Mucosa of rectum (tissue), 2 donors: ENCODE data around the gene SNRNP200.

Experiments used
- H3K27ac ChIP-seq, 2 donors: one replicate each; pipeline ENCODE4 v1.7.0; 2013; ENCODE audit warnings: inconsistent platforms in 2 of 2, low read depth in 2 of 2, low read length in 2 of 2
- H3K27me3 ChIP-seq, 2 donors: one replicate each; pipeline ENCODE4 v1.7.0; 2013; ENCODE audit warnings: low read length in 2 of 2; ENCODE audit not compliant: control insufficient read depth in 2 of 2, insufficient read depth in 2 of 2
- H3K36me3 ChIP-seq, 2 donors: one replicate each; pipeline ENCODE4 v1.7.0; 2013; ENCODE audit warnings: low read length in 2 of 2; ENCODE audit not compliant: control insufficient read depth in 2 of 2, insufficient read depth in 2 of 2
- H3K4me1 ChIP-seq, 2 donors: one replicate each; pipeline ENCODE4 v1.7.0; 2013; ENCODE audit warnings: low read length in 2 of 2, mild to moderate bottlenecking in 1 of 2; ENCODE audit not compliant: control insufficient read depth in 2 of 2, insufficient read depth in 2 of 2
- H3K4me3 ChIP-seq, 2 donors: one replicate each; pipeline ENCODE4 v1.7.0; 2013; ENCODE audit warnings: low read length in 2 of 2
- H3K9ac ChIP-seq, 2 donors: one replicate each; pipeline ENCODE4 v1.7.0; 2013; ENCODE audit warnings: low read length in 2 of 2, low read depth in 1 of 2, mild to moderate bottlenecking in 1 of 2
- H3K9me3 ChIP-seq, 2 donors: one replicate each; pipeline ENCODE4 v1.7.0; 2013; ENCODE audit warnings: low read length in 2 of 2; ENCODE audit not compliant: control insufficient read depth in 2 of 2
- donor health status: healthy.
- donor health status: Normal muscosa, but diverticular disease.

The SNRNP200 gene

DNA sequence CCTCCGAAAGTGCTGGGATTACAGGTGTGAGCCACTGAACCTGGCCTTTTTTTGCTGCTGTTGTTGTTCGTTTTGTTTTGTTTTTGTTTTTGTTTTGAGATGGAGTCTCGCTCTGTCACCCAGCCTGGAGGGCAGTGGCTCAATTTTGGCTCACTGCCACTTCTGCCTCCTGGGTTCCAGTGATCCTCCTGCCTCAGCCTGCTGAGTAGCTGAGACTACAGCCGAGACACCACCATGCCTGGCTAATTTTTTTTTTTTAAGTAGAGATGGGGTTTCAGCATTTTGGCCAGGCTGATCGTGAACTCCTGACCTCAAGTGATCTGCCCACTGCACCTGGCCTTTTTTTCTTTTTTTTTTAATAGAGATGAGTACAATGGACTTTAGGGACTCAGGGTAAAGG lies 61.5 kb downstream of the SNRNP200 start:
- no peak overlapping the region for H3K4me3 ChIP-seq
- H3K9ac ChIP-seq = no peak overlapping the region
- no peaks in the 10 kb centered on the region for H3K9me3 ChIP-seq
- H3K4me1 ChIP-seq = peaks cover 0 to 3% of the 10 kb centered on the region in 2 donors
- no peaks in the 10 kb centered on the region for H3K27me3 ChIP-seq
- H3K27ac ChIP-seq = no peak overlapping the region
- H3K36me3 ChIP-seq = no peaks in the 10 kb centered on the region

DNA sequence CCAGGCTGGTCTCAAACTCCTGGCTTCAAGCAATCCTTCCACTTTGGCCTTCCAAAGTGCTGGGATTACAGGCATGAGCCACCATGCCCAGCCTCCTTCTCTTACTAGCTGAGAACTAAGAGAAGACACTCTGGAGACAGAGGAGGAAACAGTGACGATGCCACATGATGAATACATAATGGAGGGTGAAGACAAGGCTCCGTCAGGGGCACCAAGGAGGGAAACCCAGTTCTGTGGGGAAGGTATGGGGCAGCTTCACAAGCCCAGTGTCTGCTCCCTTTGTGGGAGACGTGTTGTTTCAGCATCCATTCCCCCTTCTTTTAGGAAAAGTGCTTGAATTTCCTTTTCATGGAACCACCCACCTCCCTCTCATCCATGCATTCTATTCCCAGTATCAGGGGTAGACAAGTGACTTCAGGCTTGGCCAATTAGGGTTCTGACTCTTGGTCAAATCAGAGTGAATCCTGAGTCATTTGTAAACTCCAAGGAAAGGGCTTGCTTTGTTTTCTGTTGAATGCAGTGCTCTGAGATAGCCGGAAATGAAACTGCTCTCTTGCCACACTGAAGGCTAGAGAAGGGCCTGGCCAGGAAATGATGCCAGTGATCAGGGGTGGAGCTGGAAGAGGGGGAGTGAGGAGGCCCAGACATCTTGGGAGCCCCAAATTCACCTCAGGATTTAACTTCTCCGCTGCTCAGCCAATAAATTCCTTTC lies 63.3 kb downstream of the SNRNP200 start:
- Histone ChIP-seq H3K9me3 (no peaks in the 10 kb centered on the region), H3K4me3 (peak overlapping the region; percentile 2 to 43), H3K9ac (peak overlapping the region in 1 of 2 donors; percentile 31), H3K4me1 (peaks cover 0 to 3% of the 10 kb centered on the region in 2 donors), H3K27ac (peak overlapping the region; percentile 66 to 73), H3K27me3 (no peaks in the 10 kb centered on the region), H3K36me3 (no peaks in the 10 kb centered on the region)

DNA sequence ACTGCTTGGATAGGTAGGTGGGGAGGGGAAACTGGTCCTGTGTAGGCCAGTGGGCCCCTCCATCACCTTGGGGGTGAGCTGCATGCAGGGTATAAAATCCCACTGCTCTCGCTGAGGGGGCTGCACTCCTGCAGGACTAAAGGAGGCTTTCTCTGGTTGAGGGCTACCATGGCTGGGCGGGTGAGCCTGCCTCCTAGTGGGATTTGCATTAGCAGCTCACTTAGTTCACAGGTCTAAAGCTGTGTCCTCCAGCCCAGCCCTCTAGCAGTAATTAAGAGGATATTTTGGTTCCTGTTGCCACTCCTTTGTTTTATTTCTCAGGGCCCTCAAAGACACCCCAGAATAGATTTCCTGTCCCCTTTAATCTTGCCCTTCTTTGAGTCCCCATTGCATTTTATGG lies 64.1 kb downstream of the SNRNP200 start:
- Histone ChIP-seq H3K4me3 (no peak overlapping the region), H3K9me3 (no peaks in the 10 kb centered on the region), H3K36me3 (peaks cover 0 to 3% of the 10 kb centered on the region in 2 donors), H3K27ac (no peak overlapping the region), H3K9ac (no peak overlapping the region), H3K27me3 (no peaks in the 10 kb centered on the region), H3K4me1 (peaks cover 0 to 3% of the 10 kb centered on the region in 2 donors)

DNA sequence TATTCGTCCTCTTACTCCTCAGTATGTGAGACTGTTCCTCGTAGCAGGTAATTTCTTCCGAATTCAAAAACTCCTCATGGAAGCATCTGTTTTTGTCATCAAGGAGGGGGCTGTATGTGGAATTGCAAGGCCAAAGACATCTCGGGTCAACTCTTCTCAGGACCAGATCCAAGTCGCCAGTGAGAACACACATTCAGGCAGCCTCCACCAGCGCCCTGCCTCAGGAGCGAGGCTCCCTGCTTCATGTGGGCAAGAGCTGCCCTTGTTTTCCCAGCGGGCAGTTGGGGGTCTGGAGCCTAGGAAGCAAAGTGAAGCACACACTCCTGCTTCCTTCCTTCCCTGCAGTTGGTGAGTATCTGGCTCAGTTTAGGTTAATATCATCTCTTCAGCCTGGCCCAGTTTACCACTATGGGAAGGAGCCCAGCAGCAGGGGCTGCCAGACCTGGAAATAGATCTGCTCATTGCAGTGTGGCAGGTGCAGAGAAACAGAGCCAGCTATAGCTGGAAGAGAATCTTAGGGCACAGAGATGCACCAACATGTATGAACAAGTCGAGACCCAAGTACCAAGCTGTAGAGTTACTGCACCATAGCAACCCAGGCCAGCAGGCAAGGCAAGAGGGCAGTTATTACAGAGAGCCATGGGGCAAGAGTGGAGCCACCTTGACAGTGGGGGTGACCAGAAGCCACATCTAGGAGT lies 64.9 kb downstream of the SNRNP200 start:
- peaks cover 0 to 5% of the 10 kb centered on the region in 2 donors for H3K36me3 ChIP-seq
- no peaks in the 10 kb centered on the region for H3K9me3 ChIP-seq
- no peak overlapping the region for H3K9ac ChIP-seq
- no peak overlapping the region for H3K4me3 ChIP-seq
- no peaks in the 10 kb centered on the region for H3K27me3 ChIP-seq
- no peak overlapping the region for H3K27ac ChIP-seq
- peaks cover 0 to 3% of the 10 kb centered on the region in 2 donors for H3K4me1 ChIP-seq

DNA sequence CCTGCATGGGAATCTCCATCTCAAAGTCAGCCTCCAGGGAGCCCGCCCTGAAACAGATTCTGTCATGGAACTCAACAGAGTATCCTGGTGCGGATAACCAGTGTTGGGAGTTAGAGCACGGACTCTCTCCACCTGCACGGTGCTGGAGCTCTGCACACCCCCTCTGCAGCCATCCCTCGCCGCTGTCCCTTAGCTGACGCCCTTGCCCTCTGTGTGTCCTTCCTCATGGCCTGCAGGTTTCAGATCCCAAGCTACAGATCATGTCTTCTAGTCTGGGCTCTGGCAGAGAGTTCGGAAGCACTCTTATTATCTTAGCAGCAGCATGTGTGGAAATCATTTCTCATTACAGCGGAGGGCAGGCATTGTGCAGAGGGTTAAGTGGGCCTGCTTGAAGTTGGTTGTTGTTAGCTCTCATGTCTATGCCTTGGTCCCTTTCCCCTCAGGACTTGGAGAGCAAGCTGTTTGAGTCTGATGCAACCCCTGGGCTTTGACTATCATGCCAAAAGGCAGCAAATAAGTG lies 65.5 kb downstream of the SNRNP200 start:
- peaks cover 0 to 5% of the 10 kb centered on the region in 2 donors for H3K36me3 ChIP-seq
- H3K4me1 ChIP-seq = peaks cover 0 to 3% of the 10 kb centered on the region in 2 donors

DNA sequence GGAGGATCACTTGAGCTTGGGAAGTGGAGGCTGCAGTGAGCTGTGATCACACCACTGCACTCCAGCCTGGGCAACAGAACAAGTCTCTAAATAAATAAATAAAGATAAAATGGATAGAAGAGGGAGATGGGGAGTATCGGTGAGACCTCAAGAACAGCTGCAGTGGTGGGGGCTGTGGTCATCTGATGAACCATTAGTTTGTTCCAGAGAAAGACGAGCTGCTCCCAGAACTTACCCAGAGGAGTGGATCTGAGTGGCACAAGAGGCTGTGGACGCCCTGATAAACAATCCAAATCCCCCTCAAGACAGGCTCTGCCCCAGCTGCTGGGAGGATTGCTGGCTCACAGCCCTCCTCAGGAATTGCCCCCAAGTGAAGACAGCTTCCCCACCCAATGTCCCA lies 66.3 kb downstream of the SNRNP200 start:
- no peaks in the 10 kb centered on the region for H3K9me3 ChIP-seq
- H3K27ac ChIP-seq = no peak overlapping the region

More for the DNA sequence above, 65.5 kb downstream of the SNRNP200 start:
- H3K9me3 ChIP-seq = no peaks in the 10 kb centered on the region
- no peak overlapping the region for H3K9ac ChIP-seq
- no peak overlapping the region for H3K4me3 ChIP-seq
- H3K27me3 ChIP-seq = no peaks in the 10 kb centered on the region
- H3K27ac ChIP-seq = no peak overlapping the region

DNA sequence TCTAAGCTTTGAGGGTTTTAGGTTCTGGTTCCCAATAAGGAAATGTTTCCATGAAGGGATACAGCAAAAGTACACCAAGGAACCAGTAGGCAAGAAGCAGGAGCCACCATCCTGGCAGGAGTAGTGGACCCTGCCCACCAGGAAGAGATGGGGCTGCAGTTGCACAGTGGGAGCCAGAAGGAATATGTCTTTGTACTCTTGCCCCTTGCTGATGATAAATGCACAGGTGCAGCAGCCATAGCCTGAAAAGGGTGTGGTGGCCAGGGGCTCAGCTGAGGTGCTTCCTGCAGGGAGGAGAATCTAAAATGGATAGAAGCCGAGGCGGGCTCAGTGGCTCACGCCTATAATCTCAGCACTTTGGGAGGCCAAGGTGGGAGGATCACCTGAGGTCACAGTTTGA lies 67.1 kb downstream of the SNRNP200 start:
- Histone ChIP-seq H3K27me3 (no peaks in the 10 kb centered on the region), H3K4me1 (peaks cover 0 to 3% of the 10 kb centered on the region in 2 donors), H3K36me3 (peaks cover 0 to 5% of the 10 kb centered on the region in 2 donors), H3K9ac (no peak overlapping the region), H3K4me3 (no peak overlapping the region), H3K9me3 (no peaks in the 10 kb centered on the region), H3K27ac (no peak overlapping the region)

More for the DNA sequence above, 66.3 kb downstream of the SNRNP200 start:
- Histone ChIP-seq H3K4me3 (no peak overlapping the region), H3K9ac (no peak overlapping the region), H3K36me3 (peaks cover 0 to 5% of the 10 kb centered on the region in 2 donors), H3K4me1 (peaks cover 0 to 3% of the 10 kb centered on the region in 2 donors), H3K27me3 (no peaks in the 10 kb centered on the region)

DNA sequence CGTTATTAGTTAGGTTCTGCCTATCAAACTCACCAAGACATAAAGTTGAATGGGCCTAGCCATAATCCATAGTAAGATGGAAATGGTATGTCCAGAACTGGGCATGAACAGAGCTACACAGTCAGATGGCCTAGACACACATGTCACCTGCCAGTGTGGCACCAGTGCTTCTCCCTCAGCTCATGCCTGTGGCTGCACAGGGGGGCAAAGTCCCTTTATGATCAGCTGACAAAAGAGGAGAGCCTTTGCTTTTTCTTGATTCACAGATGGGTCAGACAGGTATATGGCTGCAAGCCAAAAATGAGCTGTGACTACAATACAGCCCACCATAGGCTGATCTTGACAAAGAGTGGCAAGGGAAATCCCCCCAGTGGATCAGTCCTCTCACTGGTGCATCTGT lies 68.5 kb downstream of the SNRNP200 start:
- Histone ChIP-seq H3K4me1 (peaks cover 0 to 3% of the 10 kb centered on the region in 2 donors), H3K9me3 (no peaks in the 10 kb centered on the region), H3K4me3 (no peak overlapping the region), H3K27ac (no peak overlapping the region), H3K36me3 (peaks cover 0 to 5% of the 10 kb centered on the region in 2 donors), H3K9ac (no peak overlapping the region), H3K27me3 (no peaks in the 10 kb centered on the region)

DNA sequence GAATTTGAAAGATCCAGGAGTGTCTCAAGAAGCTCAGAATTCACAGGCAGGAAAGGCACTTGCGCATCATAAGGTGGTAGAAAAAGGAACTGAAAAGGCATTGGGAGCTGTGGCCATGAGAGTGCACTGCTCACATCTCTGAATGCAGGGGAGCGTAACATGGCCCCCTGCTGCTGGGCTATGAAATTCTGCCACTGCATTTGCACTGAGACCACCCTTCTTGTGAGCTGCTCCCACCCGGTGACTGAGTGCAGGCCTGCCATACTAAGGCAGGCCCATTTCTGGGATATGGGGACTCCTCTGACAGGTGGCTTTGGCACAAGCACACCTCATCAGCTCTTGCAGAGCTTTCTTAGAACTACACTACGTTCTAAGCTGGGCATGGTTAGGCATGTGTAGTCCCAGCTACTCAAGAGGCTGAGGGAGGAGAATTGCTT lies 71.4 kb downstream of the SNRNP200 start:
- no peaks in the 10 kb centered on the region for H3K4me1 ChIP-seq
- H3K27ac ChIP-seq = no peak overlapping the region
- H3K27me3 ChIP-seq = no peaks in the 10 kb centered on the region
- H3K36me3 ChIP-seq = peaks cover 0 to 5% of the 10 kb centered on the region in 2 donors
- no peak overlapping the region for H3K4me3 ChIP-seq
- H3K9ac ChIP-seq = no peak overlapping the region
- no peaks in the 10 kb centered on the region for H3K9me3 ChIP-seq

DNA sequence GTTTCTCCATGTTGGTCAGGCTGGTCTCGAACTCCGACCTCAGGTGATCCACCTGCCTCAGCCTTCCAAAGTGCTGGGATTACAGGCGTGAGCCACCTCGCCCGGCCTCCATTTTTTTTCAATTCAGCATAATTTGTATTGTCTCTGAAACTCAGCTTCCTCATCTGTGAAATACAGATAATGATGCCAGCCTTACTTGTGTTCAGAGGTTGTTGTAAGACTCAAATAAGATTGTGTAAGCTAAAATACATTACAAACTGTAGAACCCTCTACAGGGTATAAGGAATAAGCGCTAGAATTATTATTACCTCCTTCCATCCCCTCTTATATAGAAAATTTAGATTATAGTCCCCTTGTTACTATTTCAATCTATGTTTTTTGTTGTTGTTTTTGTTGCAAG lies 71.9 kb downstream of the SNRNP200 start:
- no peak overlapping the region for H3K9ac ChIP-seq
- H3K27ac ChIP-seq = no peak overlapping the region
- H3K4me1 ChIP-seq = no peaks in the 10 kb centered on the region
- no peak overlapping the region for H3K4me3 ChIP-seq
- no peaks in the 10 kb centered on the region for H3K27me3 ChIP-seq
- peaks cover 0 to 5% of the 10 kb centered on the region in 2 donors for H3K36me3 ChIP-seq
- no peaks in the 10 kb centered on the region for H3K9me3 ChIP-seq
